Breast epithelium (tissue), 4 donors: ENCODE measurements around the gene SV2C. TPM values are rescaled to one million over a fixed set of nuclear protein-coding genes. Genes with fewer than 3 reads are reported as not detected.

Experiments used
- DNase-seq, 2 donors: peaks; one replicate each; pipeline ENCODE4 v3.0.0-alpha.2; 2019; ENCODE audit warnings: low spot score in 2 of 2
- H3K27ac ChIP-seq, 2 donors: fragments of 200-600 bp; sonication (generic) in 1 of 2; one replicate each; pipeline ENCODE4 v1.5.1; 2016 to 2019; ENCODE audit warnings: mild to moderate bottlenecking in 1 of 2
- H3K27me3 ChIP-seq, 2 donors: fragments of 200-600 bp; sonication (generic) in 1 of 2; one replicate each; pipeline versions ENCODE4 v1.5.1 to v1.6.0; 2017 to 2019; ENCODE audit warnings: control low read depth in 1 of 2, mild to moderate bottlenecking in 1 of 2
- H3K36me3 ChIP-seq: fragments of 200-600 bp; one replicate; pipeline ENCODE4 v1.5.1; 2019
- H3K4me1 ChIP-seq, 2 donors: fragments of 200-600 bp; sonication (generic); one replicate each; pipeline ENCODE4 v1.5.1; 2016 to 2019; ENCODE audit warnings: control low read depth in 1 of 2
- H3K4me3 ChIP-seq, 3 donors: fragments of 200-600 bp; sonication (generic); 1 replicate in 2 of 3; 2 replicates in 1 of 3; pipeline ENCODE4 v1.5.1; 2016 to 2019; ENCODE audit warnings: mild to moderate bottlenecking in 3 of 3, moderate library complexity in 2 of 3
- H3K9me3 ChIP-seq, 2 donors: fragments of 200-600 bp; sonication (generic) in 1 of 2; one replicate each; pipeline ENCODE4 v1.5.1; 2016 to 2019; ENCODE audit warnings: control low read depth in 1 of 2
- POLR2A ChIP-seq: fragments of 450-650 bp; IDR thresholded peaks from one replicate; pipeline ENCODE4 v1.6.1; 2016; ENCODE audit warnings: antibody characterized with exemption, mild to moderate bottlenecking, moderate library complexity
- POLR2AphosphoS5 ChIP-seq, 3 donors: sonication (generic); formaldehyde crosslinking; IDR thresholded peaks; one replicate each; pipeline ENCODE4 v1.6.1; 2017; ENCODE audit warnings: antibody characterized with exemption in 3 of 3
- intact Hi-C: fragments of 100-400 bp; cut with DNase I; formaldehyde crosslinking; loops from one replicate; pipeline ENCODE4 v1.15.1; 2023; ENCODE audit warnings: low total_unique reads
- total RNA-seq, 3 donors: library from RNA; depleted of rRNA; stranded (reverse); fragments of >200 nt; gene quantifications; one replicate each; pipeline ENCODE4 v1.1.0, GENCODE V29; 2016
- TF ChIP-seq, protein P1 (sequence below), 3 donors: fragments of 450-650 bp; IDR thresholded peaks; one replicate each; pipeline ENCODE4 v1.5.1; 2016 to 2017; ENCODE audit warnings: antibody characterized with exemption in 3 of 3, mild to moderate bottlenecking in 3 of 3, moderate library complexity in 3 of 3

Gene SV2C
- total RNA-seq, 3 donors from 2014 or later, result 0.32 to 1.3 (median 0.59) TPM

DNA sequence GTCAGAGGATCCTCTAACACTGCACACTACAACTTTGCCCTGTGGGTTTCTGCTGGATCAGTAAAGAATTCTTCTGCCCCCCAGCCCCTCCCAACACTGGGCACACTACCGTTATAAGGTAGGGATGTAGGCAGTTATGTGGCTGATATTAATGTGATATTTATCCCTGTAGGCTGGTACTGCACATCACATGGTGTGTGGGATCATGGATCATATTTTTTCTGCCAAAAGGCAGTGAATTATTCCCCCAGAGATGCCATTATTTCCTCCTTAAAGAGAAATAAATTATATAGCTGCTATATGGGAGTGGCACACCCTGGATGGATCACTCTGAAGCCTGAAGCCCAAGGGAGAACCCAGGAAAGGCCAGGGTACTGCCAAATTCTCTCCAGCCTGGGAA is 69.5 kb downstream of the SV2C start:
- no peak overlapping the region for H3K27ac ChIP-seq
- TF ChIP-seq, protein P1, sequence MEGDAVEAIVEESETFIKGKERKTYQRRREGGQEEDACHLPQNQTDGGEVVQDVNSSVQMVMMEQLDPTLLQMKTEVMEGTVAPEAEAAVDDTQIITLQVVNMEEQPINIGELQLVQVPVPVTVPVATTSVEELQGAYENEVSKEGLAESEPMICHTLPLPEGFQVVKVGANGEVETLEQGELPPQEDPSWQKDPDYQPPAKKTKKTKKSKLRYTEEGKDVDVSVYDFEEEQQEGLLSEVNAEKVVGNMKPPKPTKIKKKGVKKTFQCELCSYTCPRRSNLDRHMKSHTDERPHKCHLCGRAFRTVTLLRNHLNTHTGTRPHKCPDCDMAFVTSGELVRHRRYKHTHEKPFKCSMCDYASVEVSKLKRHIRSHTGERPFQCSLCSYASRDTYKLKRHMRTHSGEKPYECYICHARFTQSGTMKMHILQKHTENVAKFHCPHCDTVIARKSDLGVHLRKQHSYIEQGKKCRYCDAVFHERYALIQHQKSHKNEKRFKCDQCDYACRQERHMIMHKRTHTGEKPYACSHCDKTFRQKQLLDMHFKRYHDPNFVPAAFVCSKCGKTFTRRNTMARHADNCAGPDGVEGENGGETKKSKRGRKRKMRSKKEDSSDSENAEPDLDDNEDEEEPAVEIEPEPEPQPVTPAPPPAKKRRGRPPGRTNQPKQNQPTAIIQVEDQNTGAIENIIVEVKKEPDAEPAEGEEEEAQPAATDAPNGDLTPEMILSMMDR (IDR thresholded peaks at IDR 0.05), result no peak
- TF ChIP-seq POLR2A (no peak), POLR2AphosphoS5 (IDR thresholded peaks at IDR 0.05) (no peak)

DNA sequence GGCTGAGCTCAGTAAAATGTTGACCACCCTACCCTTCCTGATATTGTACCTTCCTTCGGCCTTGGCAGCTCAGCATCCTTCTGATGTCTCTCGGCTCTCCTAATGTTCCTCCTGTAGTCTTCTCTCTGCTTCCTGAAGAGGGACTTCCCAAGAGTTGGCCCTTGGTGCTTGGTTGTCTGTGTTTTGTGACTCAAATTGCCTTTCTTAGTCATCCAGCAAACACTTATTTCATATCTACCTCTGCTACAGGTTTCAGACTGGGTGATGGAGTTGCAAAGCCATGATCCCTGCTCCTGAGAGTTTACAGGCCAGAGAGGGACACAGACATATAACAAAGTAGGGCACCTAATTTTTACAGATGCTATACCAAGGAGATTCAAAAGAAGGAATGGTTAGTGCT is 70.1 kb downstream of the SV2C start:
- Histone ChIP-seq H3K36me3 (no peaks in the 10 kb centered on the region), H3K4me1 (no peaks in the 10 kb centered on the region), H3K27me3 (no peaks in the 10 kb centered on the region), H3K4me3 (no peak overlapping the region), H3K9me3 (no peaks in the 10 kb centered on the region), H3K27ac (no peak overlapping the region)
- intact Hi-C loops, result no loop called here
- TF ChIP-seq POLR2A (no peak), POLR2AphosphoS5 (IDR thresholded peaks at IDR 0.05) (no peak)
- TF ChIP-seq, protein P1 (IDR thresholded peaks at IDR 0.05), result no peak
- DNase-seq, result no peak

More for the DNA sequence above, 69.5 kb downstream of the SV2C start:
- H3K27me3 ChIP-seq, result no peaks in the 10 kb centered on the region
- H3K36me3 ChIP-seq, result no peaks in the 10 kb centered on the region
- no peak for DNase-seq
- H3K9me3 ChIP-seq, result no peaks in the 10 kb centered on the region
- intact Hi-C loops, result no loop called here
- no peak overlapping the region for H3K4me3 ChIP-seq
- H3K4me1 ChIP-seq, result no peaks in the 10 kb centered on the region

DNA sequence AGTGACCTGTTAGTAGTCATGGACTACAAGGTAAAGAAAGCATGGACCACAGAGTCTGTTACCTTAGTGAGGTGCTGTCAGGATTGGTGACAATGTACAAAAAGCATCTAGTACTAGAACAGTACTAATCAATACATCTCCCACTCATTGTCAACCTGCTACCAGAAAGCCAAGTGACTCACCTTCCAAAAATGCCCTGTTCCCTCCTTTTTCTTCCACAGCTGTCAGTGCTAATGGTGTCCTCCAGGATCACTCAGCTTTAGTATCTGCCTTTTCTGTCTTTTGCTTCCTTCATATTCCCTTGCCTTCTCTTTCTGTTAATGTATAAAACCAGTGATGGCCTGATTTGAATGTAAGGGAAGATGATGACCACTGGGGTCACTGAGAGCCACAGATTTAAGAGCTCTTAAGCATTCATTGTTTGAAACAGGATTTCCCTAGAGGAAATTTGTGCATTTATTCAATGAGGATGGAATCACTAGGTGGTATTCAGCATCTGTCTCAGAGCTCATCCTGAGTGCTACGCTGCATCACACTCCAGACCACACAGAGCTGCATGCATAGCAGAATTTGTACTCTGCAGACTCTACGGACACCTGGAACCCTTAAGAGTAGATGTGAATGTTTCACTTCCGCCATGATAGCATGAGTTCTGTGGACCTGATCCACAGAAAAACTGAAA is 71.0 kb downstream of the SV2C start:
- H3K4me3 ChIP-seq, result no peak overlapping the region
- H3K36me3 ChIP-seq, result no peaks in the 10 kb centered on the region
- no peaks in the 10 kb centered on the region for H3K4me1 ChIP-seq
- intact Hi-C loops, result no loop called here
- H3K27ac ChIP-seq, result no peak overlapping the region
- TF ChIP-seq, protein P1 (IDR thresholded peaks at IDR 0.05), result no peak
- no peaks in the 10 kb centered on the region for H3K27me3 ChIP-seq
- DNase-seq, result no peak
- H3K9me3 ChIP-seq, result no peaks in the 10 kb centered on the region

DNA sequence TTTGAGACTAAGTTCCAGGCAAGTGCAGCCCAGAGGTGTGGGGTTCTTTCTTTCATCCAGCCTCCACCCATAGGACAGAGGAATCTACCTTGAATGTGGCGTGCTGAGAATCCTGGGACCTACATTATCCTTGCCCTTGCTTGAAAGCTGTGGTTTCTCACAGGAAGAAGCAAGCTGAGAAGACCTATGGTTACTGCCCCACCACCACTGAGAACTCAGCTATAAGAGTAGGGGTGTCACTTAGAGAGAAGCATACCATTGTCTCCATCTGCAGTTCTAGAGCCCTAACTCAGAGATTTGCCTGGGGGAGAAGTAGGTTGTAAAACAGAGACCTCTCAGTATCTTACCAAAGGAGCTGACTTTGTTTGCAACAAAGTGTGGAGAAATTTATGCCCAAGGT is 72.4 kb downstream of the SV2C start:
- intact Hi-C loops, result no loop called here
- H3K27ac ChIP-seq, result no peak overlapping the region
- H3K9me3 ChIP-seq, result no peaks in the 10 kb centered on the region
- no peak overlapping the region for H3K4me3 ChIP-seq
- H3K27me3 ChIP-seq, result no peaks in the 10 kb centered on the region
- no peak for DNase-seq
- TF ChIP-seq POLR2AphosphoS5 (IDR thresholded peaks at IDR 0.05) (no peak), POLR2A (no peak)
- TF ChIP-seq, protein P1 (IDR thresholded peaks at IDR 0.05), result no peak
- no peaks in the 10 kb centered on the region for H3K4me1 ChIP-seq
- H3K36me3 ChIP-seq, result no peaks in the 10 kb centered on the region

DNA sequence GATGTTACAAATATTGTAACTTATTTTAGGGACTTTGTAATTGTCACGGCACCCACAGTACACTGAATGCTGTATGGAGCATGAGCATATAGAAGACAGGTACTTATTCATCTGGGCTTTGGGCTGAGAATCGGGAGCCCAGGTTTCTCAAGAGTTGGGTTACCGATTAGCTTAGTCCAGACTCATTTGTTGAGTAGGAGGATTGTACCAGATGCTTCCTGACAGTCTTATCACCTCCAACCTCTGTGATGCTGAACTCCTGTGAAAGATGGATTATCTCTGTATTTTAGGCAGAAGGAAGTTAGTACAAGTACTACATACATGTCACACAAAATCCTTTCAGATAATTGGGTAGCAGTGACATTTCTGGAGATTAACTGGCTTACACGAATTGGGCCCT is 79.2 kb downstream of the SV2C start:
- H3K27me3 ChIP-seq, result no peaks in the 10 kb centered on the region
- H3K27ac ChIP-seq, result no peak overlapping the region
- H3K36me3 ChIP-seq, result no peaks in the 10 kb centered on the region
- TF ChIP-seq POLR2A, result no peak
- no peak for TF ChIP-seq POLR2AphosphoS5 (IDR thresholded peaks at IDR 0.05)
- TF ChIP-seq, protein P1 (IDR thresholded peaks at IDR 0.05), result no peak
- H3K9me3 ChIP-seq, result no peaks in the 10 kb centered on the region
- intact Hi-C loops, result no loop called here
- H3K4me3 ChIP-seq, result no peak overlapping the region
- H3K4me1 ChIP-seq, result no peaks in the 10 kb centered on the region
- DNase-seq, result no peak
